Stimulated activated naive CD8-positive, alpha-beta T cell treated with anti-CD3 and anti-CD28 coated beads, Interleukin-15, amount 100 ng/mL, for 72 hours (primary cell): Measurements from ENCODE around the gene JUN.

ENCODE experiments used
- ATAC-seq: fragments of 150-1000 bp; cut with Tn5 transposase; 2 replicates; pipeline ENCODE4 v1.10.0; 2021; ENCODE audit warnings: mild to moderate bottlenecking, moderate library complexity
- DNase-seq, 2 donors: peaks; one replicate each; pipeline ENCODE4 v3.0.0; 2021 to 2022
- H3K27ac Mint-ChIP-seq, 2 donors: one replicate each; pipeline ENCODE4 v1.8.0; 2022; ENCODE audit warnings: mild to moderate bottlenecking in 2 of 2, mixed read lengths in 2 of 2, moderate library complexity in 2 of 2
- H3K27me3 Mint-ChIP-seq: one replicate; pipeline ENCODE4 v1.8.0; 2022; ENCODE audit warnings: mixed read lengths
- H3K4me1 Mint-ChIP-seq: one replicate; pipeline ENCODE4 v1.8.0; 2022; ENCODE audit warnings: mild to moderate bottlenecking, mixed read lengths
- H3K4me3 Mint-ChIP-seq, 2 donors: one replicate each; pipeline ENCODE4 v1.8.0; 2022; ENCODE audit warnings: mild to moderate bottlenecking in 2 of 2, mixed read lengths in 2 of 2, moderate library complexity in 1 of 2
- H3K9me3 Mint-ChIP-seq, 2 donors: one replicate each; pipeline ENCODE4 v1.8.0; 2022; ENCODE audit warnings: mixed read lengths in 2 of 2

JUN gene

GRCh38 chr1:58764294-58764978 is 19.4 kb downstream of the JUN start:
- Mint-ChIP-seq H3K4me1 (no peaks in the 10 kb centered on the region), H3K27me3 (peaks cover 15% of the 10 kb centered on the region), H3K4me3 (no peak overlapping the region), H3K9me3 (no peaks in the 10 kb centered on the region), H3K27ac (no peak overlapping the region)
- no peak for DNase-seq
- ATAC-seq: no peak

- H3K4me3 Mint-ChIP-seq: no peak overlapping the region
- H3K27ac Mint-ChIP-seq: no peak overlapping the region
- DNase-seq: no peak
- H3K9me3 Mint-ChIP-seq: no peaks in the 10 kb centered on the region
- peaks cover 15% of the 10 kb centered on the region for H3K27me3 Mint-ChIP-seq
- no peak for ATAC-seq
- no peaks in the 10 kb centered on the region for H3K4me1 Mint-ChIP-seq
Observed at GRCh38 chr1:58763214-58763613, 20.6 kb downstream of the JUN start.

GRCh38 chr1:58762806-58763205 is 21.0 kb downstream of the JUN start:
- H3K4me1 Mint-ChIP-seq: no peaks in the 10 kb centered on the region
- ATAC-seq (no peak), DNase-seq (no peak)
- no peak overlapping the region for H3K27ac Mint-ChIP-seq
- no peak overlapping the region for H3K4me3 Mint-ChIP-seq
- no peaks in the 10 kb centered on the region for H3K9me3 Mint-ChIP-seq
- peaks cover 15% of the 10 kb centered on the region for H3K27me3 Mint-ChIP-seq

- peaks cover 0 to 12% of the 10 kb centered on the region in 2 donors for H3K9me3 Mint-ChIP-seq
- ATAC-seq (peak; percentile 98), DNase-seq (peak; percentile 28 to 69)
- no peak overlapping the region for H3K27ac Mint-ChIP-seq
- no peaks in the 10 kb centered on the region for H3K27me3 Mint-ChIP-seq
- peaks cover 46% of the 10 kb centered on the region for H3K4me1 Mint-ChIP-seq
- peak overlapping the region; percentile 23 to 55 for H3K4me3 Mint-ChIP-seq
Observed at GRCh38 chr1:58755468-58755872, 28.4 kb downstream of the JUN start.

- H3K27me3 Mint-ChIP-seq: no peaks in the 10 kb centered on the region
- DNase-seq (no peak), ATAC-seq (peak; percentile 63)
- H3K4me3 Mint-ChIP-seq: peak overlapping the region; percentile 23 to 55
- H3K9me3 Mint-ChIP-seq: peaks cover 0 to 12% of the 10 kb centered on the region in 2 donors
- peaks cover 46% of the 10 kb centered on the region for H3K4me1 Mint-ChIP-seq
- H3K27ac Mint-ChIP-seq: peak overlapping the region in 1 of 2 donors; percentile 6
Observed at GRCh38 chr1:58754683-58755467, 29.0 kb downstream of the JUN start.

- Mint-ChIP-seq H3K27me3 (no peaks in the 10 kb centered on the region), H3K4me1 (peaks cover 46% of the 10 kb centered on the region), H3K4me3 (no peak overlapping the region), H3K27ac (no peak overlapping the region), H3K9me3 (peaks cover 0 to 12% of the 10 kb centered on the region in 2 donors)
- no peak for ATAC-seq
- DNase-seq: no peak
Observed at GRCh38 chr1:58754073-58754613, 29.7 kb downstream of the JUN start.

- Mint-ChIP-seq H3K9me3 (peaks cover 0 to 12% of the 10 kb centered on the region in 2 donors), H3K4me1 (peaks cover 46% of the 10 kb centered on the region), H3K27me3 (no peaks in the 10 kb centered on the region), H3K4me3 (no peak overlapping the region), H3K27ac (no peak overlapping the region)
- no peak for ATAC-seq
- no peak for DNase-seq
Observed at GRCh38 chr1:58753431-58753866, 30.4 kb downstream of the JUN start.

GRCh38 chr1:58749646-58750045 is 34.2 kb downstream of the JUN start:
- no peaks in the 10 kb centered on the region for H3K9me3 Mint-ChIP-seq
- DNase-seq (no peak), ATAC-seq (no peak)
- H3K27ac Mint-ChIP-seq: no peak overlapping the region
- no peak overlapping the region for H3K4me3 Mint-ChIP-seq
- peaks cover 14% of the 10 kb centered on the region for H3K27me3 Mint-ChIP-seq
- H3K4me1 Mint-ChIP-seq: peaks cover 24% of the 10 kb centered on the region

- DNase-seq: no peak
- no peak overlapping the region for H3K27ac Mint-ChIP-seq
- H3K27me3 Mint-ChIP-seq: peaks cover 24% of the 10 kb centered on the region
- no peak for ATAC-seq
- H3K4me3 Mint-ChIP-seq: no peak overlapping the region
- no peaks in the 10 kb centered on the region for H3K9me3 Mint-ChIP-seq
- H3K4me1 Mint-ChIP-seq: peaks cover 14% of the 10 kb centered on the region
Observed at GRCh38 chr1:58748666-58749065, 35.2 kb downstream of the JUN start.

- Mint-ChIP-seq H3K9me3 (no peaks in the 10 kb centered on the region), H3K4me1 (no peaks in the 10 kb centered on the region), H3K27ac (no peak overlapping the region), H3K27me3 (peaks cover 24% of the 10 kb centered on the region), H3K4me3 (no peak overlapping the region)
- ATAC-seq: no peak
- DNase-seq: no peak
Observed at GRCh38 chr1:58746757-58747156, 37.1 kb downstream of the JUN start.

- no peaks in the 10 kb centered on the region for H3K9me3 Mint-ChIP-seq
- no peak for DNase-seq
- ATAC-seq: no peak
- no peaks in the 10 kb centered on the region for H3K4me1 Mint-ChIP-seq
- peaks cover 24% of the 10 kb centered on the region for H3K27me3 Mint-ChIP-seq
- H3K27ac Mint-ChIP-seq: no peak overlapping the region
- H3K4me3 Mint-ChIP-seq: no peak overlapping the region
Observed at GRCh38 chr1:58746182-58746581, 37.7 kb downstream of the JUN start.

GRCh38 chr1:58745666-58746065 is 38.2 kb downstream of the JUN start:
- Mint-ChIP-seq H3K4me3 (no peak overlapping the region), H3K27me3 (peaks cover 24% of the 10 kb centered on the region), H3K27ac (no peak overlapping the region), H3K4me1 (no peaks in the 10 kb centered on the region), H3K9me3 (no peaks in the 10 kb centered on the region)
- DNase-seq (no peak), ATAC-seq (no peak)

GRCh38 chr1:58745117-58745516 is 38.7 kb downstream of the JUN start:
- no peak for DNase-seq
- no peaks in the 10 kb centered on the region for H3K9me3 Mint-ChIP-seq
- no peaks in the 10 kb centered on the region for H3K4me1 Mint-ChIP-seq
- H3K27me3 Mint-ChIP-seq: peaks cover 24% of the 10 kb centered on the region
- H3K4me3 Mint-ChIP-seq: no peak overlapping the region
- ATAC-seq: no peak
- no peak overlapping the region for H3K27ac Mint-ChIP-seq

GRCh38 chr1:58741678-58742553 is 41.9 kb downstream of the JUN start:
- ATAC-seq: no peak
- H3K27ac Mint-ChIP-seq: no peak overlapping the region
- H3K4me1 Mint-ChIP-seq: no peaks in the 10 kb centered on the region

GRCh38 chr1:58739856-58740466 is 43.9 kb downstream of the JUN start:
- DNase-seq: peak in 1 of 2 donors; percentile 20
- H3K27me3 Mint-ChIP-seq: peaks cover 13% of the 10 kb centered on the region
- no peak for ATAC-seq
- H3K4me1 Mint-ChIP-seq: no peaks in the 10 kb centered on the region
- no peak overlapping the region for H3K27ac Mint-ChIP-seq
- H3K9me3 Mint-ChIP-seq: no peaks in the 10 kb centered on the region
- H3K4me3 Mint-ChIP-seq: no peak overlapping the region

More at GRCh38 chr1:58741678-58742553, 41.9 kb downstream of the JUN start:
- Mint-ChIP-seq H3K9me3 (no peaks in the 10 kb centered on the region), H3K4me3 (no peak overlapping the region), H3K27me3 (peaks cover 22% of the 10 kb centered on the region)
- DNase-seq: no peak
